A673 (cell line): Measurements from ENCODE around the gene SHISAL1. TPM values are rescaled to one million over a fixed set of nuclear protein-coding genes. Genes with fewer than 3 reads are reported as not detected.

ENCODE experiments used
- BruUV-seq: library from RNA; stranded (reverse); fragments of 400-500 nt; replicated peaks from 2 replicates; lab custom pipeline; 2021; lab: Mats Ljungman, UMichigan
- CTCF ChIA-PET: fragments of 300-600 bp; sonication (Branson Sonifier 250); formaldehyde crosslinking; loops from one replicate; lab custom pipeline; 2022; ENCODE audit warnings: antibody characterized with exemption; lab: Charles Lee
- POLR2A ChIA-PET: fragments of 300-600 bp; sonication (Branson Sonifier 250); formaldehyde crosslinking; loops from one replicate; lab custom pipeline; 2022; ENCODE audit warnings: antibody characterized with exemption; ENCODE audit not compliant: low non-redundant PET; lab: Charles Lee
- DNase-seq: peaks from one replicate; pipeline ENCODE4 v3.0.0-alpha.2; 2015; ENCODE audit warnings: low spot score
- H3K27ac ChIP-seq: fragments of 200-600 bp; sonication (generic); 2 replicates; pipeline ENCODE4 v1.5.1; 2016; ENCODE audit warnings: mixed run types, low read depth, mild to moderate bottlenecking, mixed read lengths, antibody characterized with exemption, low read length; ENCODE audit not compliant: poor library complexity, severe bottlenecking
- H3K27me3 ChIP-seq: fragments of 200-600 bp; sonication (generic); replicated peaks from 2 replicates; pipeline ENCODE4 v1.6.1; 2017; ENCODE audit warnings: mixed run types, low read depth, mild to moderate bottlenecking, mixed read lengths, antibody characterized with exemption, low read length; ENCODE audit not compliant: insufficient read depth, poor library complexity
- H3K36me3 ChIP-seq: fragments of 200-600 bp; sonication (generic); 2 replicates; pipeline ENCODE4 v1.6.1; 2016; ENCODE audit warnings: mixed run types, mild to moderate bottlenecking, mixed read lengths, antibody characterized with exemption, low read length; ENCODE audit not compliant: insufficient read depth, poor library complexity, severe bottlenecking
- H3K4me1 ChIP-seq: fragments of 200-600 bp; sonication (generic); 2 replicates; pipeline ENCODE4 v1.6.1; 2017; ENCODE audit warnings: mixed run types, mild to moderate bottlenecking, mixed read lengths, antibody characterized with exemption, low read length; ENCODE audit not compliant: insufficient read depth, poor library complexity, severe bottlenecking
- H3K4me3 ChIP-seq: fragments of 200-600 bp; sonication (generic); 2 replicates; pipeline ENCODE4 v1.5.1; 2016; ENCODE audit warnings: low read depth, mixed run types, mild to moderate bottlenecking, mixed read lengths, low read length; ENCODE audit not compliant: poor library complexity, severe bottlenecking
- H3K9me3 ChIP-seq: fragments of 200-600 bp; sonication (generic); 2 replicates; pipeline ENCODE4 v1.6.1; 2016; ENCODE audit warnings: mixed run types, low read depth, mild to moderate bottlenecking, mixed read lengths, antibody characterized with exemption, low read length; ENCODE audit not compliant: poor library complexity, severe bottlenecking
- EZH2 ChIP-seq: fragments of 200-600 bp; sonication (generic); IDR thresholded peaks from 2 replicates; pipeline ENCODE4 v1.6.1; 2017; ENCODE audit warnings: borderline replicate concordance, low read depth, mild to moderate bottlenecking, mixed read lengths, antibody characterized with exemption, low read length; ENCODE audit not compliant: poor library complexity, severe bottlenecking
- intact Hi-C: fragments of 100-400 bp; cut with micrococcal nuclease; formaldehyde crosslinking; loops from one replicate; pipeline ENCODE4 v1.10.0; 2022; ENCODE audit not compliant: unreplicated experiment
- total RNA-seq: library from RNA; stranded (reverse); gene quantifications from 2 replicates; pipeline ENCODE4 v1.2.3, GENCODE V29; 2021
- TF ChIP-seq, protein P1 (sequence below): fragments of 300-800, 200-600 bp; sonication (generic); conservative IDR thresholded peaks from 2 replicates; pipeline ENCODE4 v1.5.1; 2017; ENCODE audit warnings: low read depth, mild to moderate bottlenecking, antibody characterized with exemption, low read length, moderate library complexity, mixed read lengths

Gene SHISAL1
- total RNA-seq, 1 experiment from 2014 or later = 1.8 TPM

GRCh38 chr22:44211256-44211945 lies 101.3 kb downstream of the SHISAL1 start:
- Histone ChIP-seq H3K9me3 (no peaks in the 10 kb centered on the region), H3K27me3 (no peaks in the 10 kb centered on the region), H3K27ac (no peak overlapping the region), H3K4me3 (no peak overlapping the region), H3K36me3 (no peaks in the 10 kb centered on the region), H3K4me1 (no peaks in the 10 kb centered on the region)
- no peak for TF ChIP-seq EZH2
- TF ChIP-seq, protein P1, sequence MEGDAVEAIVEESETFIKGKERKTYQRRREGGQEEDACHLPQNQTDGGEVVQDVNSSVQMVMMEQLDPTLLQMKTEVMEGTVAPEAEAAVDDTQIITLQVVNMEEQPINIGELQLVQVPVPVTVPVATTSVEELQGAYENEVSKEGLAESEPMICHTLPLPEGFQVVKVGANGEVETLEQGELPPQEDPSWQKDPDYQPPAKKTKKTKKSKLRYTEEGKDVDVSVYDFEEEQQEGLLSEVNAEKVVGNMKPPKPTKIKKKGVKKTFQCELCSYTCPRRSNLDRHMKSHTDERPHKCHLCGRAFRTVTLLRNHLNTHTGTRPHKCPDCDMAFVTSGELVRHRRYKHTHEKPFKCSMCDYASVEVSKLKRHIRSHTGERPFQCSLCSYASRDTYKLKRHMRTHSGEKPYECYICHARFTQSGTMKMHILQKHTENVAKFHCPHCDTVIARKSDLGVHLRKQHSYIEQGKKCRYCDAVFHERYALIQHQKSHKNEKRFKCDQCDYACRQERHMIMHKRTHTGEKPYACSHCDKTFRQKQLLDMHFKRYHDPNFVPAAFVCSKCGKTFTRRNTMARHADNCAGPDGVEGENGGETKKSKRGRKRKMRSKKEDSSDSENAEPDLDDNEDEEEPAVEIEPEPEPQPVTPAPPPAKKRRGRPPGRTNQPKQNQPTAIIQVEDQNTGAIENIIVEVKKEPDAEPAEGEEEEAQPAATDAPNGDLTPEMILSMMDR = no peak
- no TSS peak for BruUV-seq
- intact Hi-C loops = no loop called here
- ChIA-PET CTCF (no interaction called here), POLR2A (no interaction called here)
- no peak for DNase-seq

DNA sequence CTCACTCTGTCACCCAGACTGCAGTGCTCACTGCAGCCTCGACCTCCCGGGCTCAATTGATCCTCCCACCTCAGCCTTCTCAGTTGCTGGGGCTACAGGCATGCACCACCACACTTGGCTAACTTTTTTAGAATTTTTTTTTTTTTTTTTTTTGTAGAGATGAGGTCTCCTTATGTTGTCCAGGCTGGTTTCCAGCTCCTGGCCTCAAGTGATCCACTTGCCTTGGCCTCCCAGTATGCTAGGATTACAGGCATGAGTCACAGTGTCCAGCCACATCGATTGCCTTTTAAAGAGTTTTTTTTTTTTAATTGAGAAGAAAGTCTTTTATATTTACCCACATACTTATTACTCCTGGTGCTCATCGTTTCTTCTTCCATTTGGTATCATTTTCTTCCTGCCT lies 102.0 kb downstream of the SHISAL1 start:
- Histone ChIP-seq H3K9me3 (no peaks in the 10 kb centered on the region), H3K27me3 (no peaks in the 10 kb centered on the region), H3K27ac (no peak overlapping the region), H3K4me3 (no peak overlapping the region), H3K4me1 (no peaks in the 10 kb centered on the region), H3K36me3 (no peaks in the 10 kb centered on the region)
- no peak for TF ChIP-seq EZH2
- TF ChIP-seq, protein P1 = no peak
- POLR2A ChIA-PET = no interaction called here
- CTCF ChIA-PET = no interaction called here
- BruUV-seq = no TSS peak
- DNase-seq = no peak
- intact Hi-C loops = no loop called here

DNA sequence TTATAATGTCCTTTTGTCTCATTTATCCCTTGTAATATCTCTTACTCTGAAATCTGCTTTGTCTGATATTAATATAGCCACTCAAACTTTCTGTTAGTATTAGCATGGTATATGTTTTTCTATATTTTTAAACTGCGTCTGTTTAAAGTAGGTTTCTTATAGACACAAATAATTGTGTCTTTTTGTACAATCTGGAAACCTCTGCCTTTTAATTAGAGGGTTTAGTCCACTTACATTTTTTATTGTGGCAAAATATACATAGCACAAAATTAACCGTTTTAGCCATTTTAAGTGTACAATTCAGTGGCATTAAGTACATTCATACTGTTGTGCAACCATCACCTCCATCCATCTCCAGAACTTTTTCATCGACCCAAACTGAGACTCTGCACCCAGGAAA lies 103.4 kb downstream of the SHISAL1 start:
- Histone ChIP-seq H3K9me3 (no peaks in the 10 kb centered on the region), H3K4me3 (no peak overlapping the region), H3K36me3 (no peaks in the 10 kb centered on the region), H3K27me3 (no peaks in the 10 kb centered on the region), H3K4me1 (no peaks in the 10 kb centered on the region), H3K27ac (no peak overlapping the region)
- intact Hi-C loops = no loop called here
- BruUV-seq = no TSS peak
- no peak for TF ChIP-seq EZH2
- TF ChIP-seq, protein P1 = no peak
- POLR2A ChIA-PET = no interaction called here
- CTCF ChIA-PET = no interaction called here
- DNase-seq = no peak
